ENCODE results near the gene BEAN1.
"Not testable (repeated sequence)": the region's sequence is repeated elsewhere in the genome, so short reads cannot be mapped to it uniquely, and the experiment has no call there.

Gene BEAN1

DNA sequence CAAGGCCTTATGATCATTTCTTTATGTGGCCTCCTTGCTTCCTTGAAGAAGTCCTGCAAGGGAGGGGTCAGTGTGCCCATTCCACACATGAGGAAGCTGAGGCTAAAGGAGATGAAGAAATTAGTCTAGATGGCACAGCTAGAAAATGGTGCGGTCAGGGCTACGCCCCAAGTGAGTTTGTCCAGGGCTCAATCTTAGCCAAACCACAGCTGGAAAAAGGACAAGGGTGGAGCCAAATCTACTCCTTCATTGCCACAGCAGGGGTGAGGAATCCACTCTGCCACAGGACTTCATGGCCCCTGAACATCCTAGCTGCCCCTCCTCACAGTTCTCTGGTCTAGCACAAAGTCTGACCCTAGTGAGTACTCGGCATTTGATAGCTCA lies 16.2 kb downstream of the BEAN1 start:
- DNase-seq, result no peak

- DNase-seq, result no peak
Measured at GRCh38 chr16:66444049-66444481, 17.0 kb downstream of the BEAN1 start.

DNA sequence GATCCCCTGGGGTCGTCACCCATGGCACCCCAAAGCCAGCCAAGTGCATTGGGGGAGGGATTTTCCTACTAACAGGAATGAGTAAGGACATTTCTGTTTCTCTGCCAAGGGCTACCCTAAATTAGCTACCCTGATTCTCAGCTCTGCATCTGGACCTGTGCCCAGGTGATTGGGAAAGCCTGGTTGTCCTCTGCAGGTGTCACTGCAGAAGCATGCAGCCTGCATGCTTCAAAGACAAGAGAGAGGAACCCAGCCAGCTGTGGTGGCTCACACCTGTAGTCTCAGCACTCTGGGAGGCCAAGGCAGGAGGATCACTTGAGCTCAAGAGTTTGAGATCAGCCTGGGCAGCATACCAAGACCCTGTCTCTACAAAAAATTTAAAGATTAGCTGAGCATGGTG lies 19.6 kb downstream of the BEAN1 start:
- no peak for DNase-seq

DNA sequence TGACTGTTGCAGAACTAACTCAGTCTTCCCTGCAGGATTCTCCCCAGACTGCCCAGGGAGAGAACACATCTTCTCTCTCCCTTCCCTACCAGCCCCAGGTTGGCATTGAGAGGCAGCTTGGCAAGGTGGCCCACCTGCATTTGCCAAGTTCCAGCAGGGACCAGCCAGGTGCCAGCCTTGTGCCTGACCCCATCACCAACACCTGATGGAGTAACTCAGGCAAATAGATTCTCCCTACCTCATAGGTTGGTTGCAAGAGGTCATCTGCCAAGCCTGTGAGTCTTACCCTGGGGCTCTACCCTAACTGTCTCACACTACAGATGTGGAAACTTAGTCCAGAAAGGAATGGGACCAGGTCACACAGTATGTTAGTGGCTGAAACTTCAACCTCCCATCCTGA lies 20.4 kb downstream of the BEAN1 start:
- no peak for DNase-seq

DNA sequence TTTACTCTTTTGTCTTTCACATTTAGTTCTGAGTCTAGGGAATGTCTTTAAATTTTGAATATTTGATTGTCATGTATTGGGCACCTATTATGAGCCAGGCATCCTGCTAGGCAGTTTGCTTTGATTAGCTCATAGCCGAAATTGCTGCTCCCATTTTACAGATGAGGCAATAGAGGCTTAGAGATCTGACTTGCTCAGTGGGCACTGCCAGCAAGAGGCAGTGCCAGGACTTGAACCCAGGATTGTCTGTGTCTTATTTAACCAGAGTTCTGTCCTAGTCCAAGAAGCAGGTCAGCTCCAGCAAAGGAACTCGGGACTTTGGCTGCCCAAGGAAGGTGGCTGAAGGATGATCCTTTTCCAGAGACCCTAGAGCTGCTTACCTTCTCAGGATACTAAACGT lies 24.5 kb downstream of the BEAN1 start:
- DNase-seq, result no peak

GRCh38 chr16:66453230-66453629 lies 26.1 kb downstream of the BEAN1 start:
- DNase-seq, result not testable (repeated sequence)

DNA sequence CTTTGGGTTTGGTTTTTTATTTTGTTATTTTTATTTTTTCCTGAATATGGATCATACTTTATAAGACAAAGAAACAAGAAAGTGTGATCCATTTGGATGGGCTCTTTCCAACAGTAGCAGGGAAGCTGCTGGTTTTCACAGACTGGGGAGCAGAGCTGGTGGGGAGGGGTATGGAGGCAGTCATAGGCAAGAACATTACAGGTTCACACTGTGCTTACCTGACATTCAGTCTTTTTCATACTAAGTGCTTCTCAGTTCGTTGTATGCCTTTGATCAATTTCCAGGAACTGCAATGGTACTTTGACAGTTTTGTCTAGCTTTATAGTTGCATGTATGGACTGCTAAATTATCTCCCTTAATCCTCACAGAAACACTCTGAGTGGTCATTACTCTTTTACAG lies 27.7 kb downstream of the BEAN1 start:
- DNase-seq, result no peak

GRCh38 chr16:66455970-66456369 lies 28.9 kb downstream of the BEAN1 start:
- no peak for DNase-seq

DNA sequence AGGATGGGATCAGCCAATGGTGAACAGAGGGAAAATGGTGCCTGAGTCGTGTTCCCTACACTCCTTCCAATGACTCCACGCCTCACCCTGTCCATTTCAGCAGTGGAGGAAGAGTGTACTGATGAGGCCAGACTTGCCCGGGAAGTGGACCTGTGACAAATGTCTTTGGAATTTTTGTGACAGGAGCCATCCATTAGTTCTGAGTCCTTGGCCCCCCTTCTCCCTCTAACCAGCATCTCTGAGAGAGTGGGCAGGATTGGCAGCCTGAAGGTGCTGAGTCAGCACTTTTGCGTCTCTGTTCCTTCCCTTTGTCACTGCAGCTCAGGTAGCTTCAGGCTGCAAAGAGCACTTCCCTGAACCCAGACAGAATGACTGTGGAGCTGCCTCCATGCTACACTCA lies 30.8 kb downstream of the BEAN1 start:
- DNase-seq, result no peak

- DNase-seq, result no peak
Measured at GRCh38 chr16:66458292-66458691, 31.2 kb downstream of the BEAN1 start.

GRCh38 chr16:66458853-66459252 lies 31.8 kb downstream of the BEAN1 start:
- DNase-seq, result no peak

GRCh38 chr16:66459878-66460277 lies 32.8 kb downstream of the BEAN1 start:
- no peak for DNase-seq

DNA sequence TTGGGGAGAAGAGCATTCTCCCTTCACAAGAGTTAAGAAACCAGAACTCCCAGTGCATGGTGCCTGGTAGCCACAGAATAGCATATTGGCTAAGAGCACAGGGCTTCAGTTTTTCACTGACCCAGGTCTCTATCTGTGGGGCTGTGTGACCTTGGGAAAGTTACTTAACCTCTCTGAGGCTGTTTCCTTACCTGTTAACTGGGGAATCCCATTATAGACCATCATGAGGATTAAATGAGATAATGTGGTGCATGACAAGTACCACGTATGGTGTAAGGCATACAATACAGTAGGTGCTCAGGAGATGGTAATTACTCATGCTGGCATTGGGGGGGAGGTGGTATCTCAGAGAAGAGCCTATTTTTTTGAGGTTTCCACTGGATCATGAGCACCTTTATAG lies 33.6 kb downstream of the BEAN1 start:
- DNase-seq, result no peak

- DNase-seq, result no peak
Measured at GRCh38 chr16:66462912-66463311, 35.8 kb downstream of the BEAN1 start.

DNA sequence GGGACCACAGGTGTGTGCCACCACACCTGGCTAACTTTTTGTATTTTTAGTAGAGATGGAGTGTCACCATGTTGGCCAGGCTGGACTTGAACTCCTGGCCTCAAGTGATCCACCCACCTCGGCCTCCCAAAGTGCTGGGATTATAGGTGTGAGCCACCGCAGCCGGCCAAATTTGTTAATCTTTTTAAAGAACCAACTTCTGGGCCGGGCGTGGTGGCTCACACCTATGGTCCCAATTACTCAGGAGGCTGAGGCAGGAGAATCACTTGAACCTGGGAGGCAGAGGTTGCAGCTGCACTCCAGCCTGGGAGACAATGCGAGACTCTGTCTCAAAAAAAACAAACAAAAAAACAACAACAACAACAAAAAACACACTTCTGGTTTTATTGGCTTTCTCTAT lies 38.9 kb downstream of the BEAN1 start:
- not testable (repeated sequence) for DNase-seq

DNA sequence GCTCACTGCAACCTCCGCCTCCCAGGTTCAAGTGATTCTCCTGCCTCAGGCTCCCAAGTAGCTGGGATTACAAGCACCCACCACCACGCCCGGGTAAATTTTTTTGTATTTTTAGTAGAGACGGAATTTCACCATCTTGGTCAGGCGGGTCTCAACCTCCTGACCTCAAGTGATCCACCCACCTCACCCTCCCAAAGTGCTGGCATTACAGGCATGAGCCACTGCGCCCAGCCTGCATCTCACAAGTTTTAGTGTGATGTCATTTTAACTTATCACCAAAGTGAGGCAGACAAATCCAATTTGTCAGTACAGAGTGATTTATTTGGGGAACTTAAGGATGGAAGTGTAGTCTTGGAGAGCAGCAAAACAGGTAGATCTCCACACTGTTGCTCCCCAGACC lies 39.5 kb downstream of the BEAN1 start:
- DNase-seq, result not testable (repeated sequence)

DNA sequence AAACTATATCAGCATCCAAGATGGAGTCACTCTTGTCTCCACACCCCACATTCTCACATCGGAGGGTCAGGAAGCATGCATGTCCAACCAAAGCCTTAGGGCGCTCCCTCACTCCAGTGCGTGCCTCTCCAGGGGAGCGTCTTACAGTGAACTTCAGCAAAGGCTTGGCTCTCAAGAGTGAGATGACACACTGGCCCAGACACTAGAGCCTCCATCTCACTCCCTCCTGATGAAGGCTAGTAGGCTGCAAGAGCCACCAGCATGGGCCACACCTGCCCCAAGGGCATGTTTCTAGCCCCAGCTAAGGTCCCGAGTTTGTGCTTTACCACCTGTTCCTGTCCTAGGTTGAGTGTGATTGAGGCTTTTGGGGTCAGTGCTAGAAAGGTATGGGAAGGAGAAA lies 40.5 kb downstream of the BEAN1 start:
- DNase-seq, result no peak

- no peak for DNase-seq
Measured at GRCh38 chr16:66468321-66468965, 41.3 kb downstream of the BEAN1 start.

- DNase-seq, result no peak
Measured at GRCh38 chr16:66469291-66469946, 42.3 kb downstream of the BEAN1 start.

- DNase-seq, result no peak
Measured at GRCh38 chr16:66469947-66470546, 43.0 kb downstream of the BEAN1 start.

- no peak for DNase-seq
Measured at GRCh38 chr16:66470556-66470955, 43.5 kb downstream of the BEAN1 start.

DNA sequence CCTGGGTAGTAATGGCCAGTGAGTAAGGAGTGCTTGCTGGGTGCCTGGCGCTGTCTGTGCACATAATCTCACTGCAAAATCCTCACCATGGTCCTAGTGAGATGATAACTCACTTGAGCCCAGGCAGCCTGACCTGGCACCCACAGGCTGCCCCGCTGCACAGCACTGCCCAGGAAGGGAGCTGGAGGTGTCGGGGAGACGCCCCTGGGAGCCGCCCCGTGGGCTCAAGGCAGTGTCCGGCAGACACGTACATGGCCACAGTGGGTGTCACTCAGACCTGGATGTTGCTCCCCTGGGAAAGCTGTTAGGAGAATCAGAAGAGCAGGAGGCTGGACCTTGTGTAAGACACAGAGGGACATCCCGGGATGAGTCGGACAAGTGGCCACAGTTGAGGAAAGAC lies 44.2 kb downstream of the BEAN1 start:
- DNase-seq, result no peak

DNA sequence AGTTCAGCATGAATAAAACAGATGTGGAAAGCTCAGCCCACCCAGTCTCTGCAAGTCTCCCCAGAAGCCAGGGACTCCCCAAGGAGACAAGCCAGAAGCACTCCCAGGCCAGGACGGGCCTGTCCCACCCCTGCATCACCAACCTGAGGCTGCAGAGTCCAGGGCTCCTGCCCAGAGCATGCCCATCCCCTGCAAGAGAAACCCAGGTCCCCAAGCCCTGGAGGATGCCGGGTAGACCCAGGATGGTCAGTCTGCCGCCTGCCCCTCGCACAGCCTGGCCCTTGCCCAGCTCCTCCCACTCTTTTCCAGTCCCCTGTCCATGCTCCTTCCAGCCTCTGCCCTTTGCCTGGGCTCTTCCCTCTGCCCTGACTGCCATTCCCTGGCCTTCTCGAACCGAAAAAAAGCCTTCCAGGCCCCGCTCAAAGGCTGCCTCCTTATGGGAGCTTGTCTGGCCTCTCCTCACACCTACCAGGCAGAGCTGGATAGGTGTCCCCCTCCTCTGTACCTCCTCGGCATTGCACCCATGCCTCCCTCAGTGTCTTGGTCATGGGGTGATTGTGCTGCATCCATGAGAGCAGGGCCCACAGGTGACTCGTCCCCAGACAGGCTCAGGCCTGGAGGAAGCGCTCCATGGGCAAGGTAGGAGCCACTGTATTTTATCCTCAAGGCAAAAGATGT lies 44.8 kb downstream of the BEAN1 start:
- DNase-seq, result no peak

- DNase-seq, result no peak
Measured at GRCh38 chr16:66473051-66473571, 46.0 kb downstream of the BEAN1 start.
